Thymus (tissue), 11 donors: ENCODE measurements around the gene CCDC59. TPM values are rescaled to one million over a fixed set of nuclear protein-coding genes. Genes with fewer than 3 reads are reported as not detected.

ENCODE experiments used
- DNase-seq, 9 donors: peaks; one replicate each; pipeline ENCODE4 v3.0.0-alpha.2; 2013; ENCODE audit warnings: low spot score in 9 of 9, low read depth in 6 of 9, missing footprints in 1 of 9
- H3K27ac ChIP-seq, 2 donors: one replicate each; pipeline ENCODE4 v1.5.1; 2013; ENCODE audit warnings: control low read depth in 1 of 2, low read depth in 1 of 2, low read length in 1 of 2, mild to moderate bottlenecking in 1 of 2, moderate library complexity in 1 of 2
- H3K27me3 ChIP-seq, 2 donors: one replicate each; pipeline ENCODE4 v1.5.1; 2013; ENCODE audit warnings: low read length in 1 of 2; ENCODE audit not compliant: control insufficient read depth in 2 of 2, insufficient read depth in 1 of 2
- H3K36me3 ChIP-seq, 2 donors: one replicate each; pipeline ENCODE4 v1.5.1; 2013; ENCODE audit warnings: low read length in 1 of 2, mild to moderate bottlenecking in 1 of 2, moderate library complexity in 1 of 2; ENCODE audit not compliant: control insufficient read depth in 2 of 2, insufficient read depth in 2 of 2
- H3K4me1 ChIP-seq, 2 donors: one replicate each; pipeline ENCODE4 v1.5.1; 2013; ENCODE audit warnings: low read length in 2 of 2; ENCODE audit not compliant: control insufficient read depth in 2 of 2, insufficient read depth in 2 of 2
- H3K4me3 ChIP-seq, 2 donors: one replicate each; pipeline ENCODE4 v1.5.1; 2013; ENCODE audit warnings: low read length in 2 of 2, control low read depth in 1 of 2, mild to moderate bottlenecking in 1 of 2
- H3K9me3 ChIP-seq, 2 donors: one replicate each; pipeline ENCODE4 v1.5.1; 2013; ENCODE audit warnings: low read length in 1 of 2, mild to moderate bottlenecking in 1 of 2; ENCODE audit not compliant: control insufficient read depth in 2 of 2, insufficient read depth in 1 of 2
- WGBS: extraction: QIAGEN DNeasy Blood & Tissue Kit; methylation state at CpG from one replicate; pipeline ENCODE4 v1.1.7; 2013; 5-methylcytosine and 5-hydroxymethylcytosine counted together
- polyA plus RNA-seq: library from polyadenylated mRNA; stranded (reverse); fragments of 200-250 nt; gene quantifications from one replicate; pipeline ENCODE4 v1.2.3, GENCODE V29; 2013
- total RNA-seq: library from RNA; stranded (reverse); fragments of 120-200 nt; gene quantifications from one replicate; pipeline ENCODE4 v1.2.4, GENCODE V29; 2013
- donor health status: healthy.

The CCDC59 gene
- total and polyA plus RNA-seq, 2 donors: 51.2 to 88.1 TPM

DNA sequence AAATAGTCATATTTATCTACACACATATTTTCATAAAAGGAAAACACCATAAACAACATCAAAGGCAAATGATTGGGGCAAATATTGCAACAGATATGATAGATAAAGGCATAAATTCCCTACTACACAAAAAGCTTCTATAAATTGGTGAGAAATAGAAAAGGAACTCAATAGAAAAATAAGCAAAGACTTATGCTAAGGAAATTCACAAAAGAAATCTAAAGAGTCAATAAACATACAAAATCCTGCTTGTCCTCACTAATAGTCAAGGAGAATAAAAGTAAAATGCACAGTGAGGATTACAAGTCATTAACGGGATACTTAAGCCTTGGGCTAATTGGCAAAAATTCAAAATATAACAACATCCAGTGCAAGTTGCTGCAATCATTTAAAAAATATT, 30.3 kb downstream of the CCDC59 start:
- WGBS: 97% methylated on average over 1 of the region's 1 CpG
- no peaks in the 10 kb centered on the region for H3K9me3 ChIP-seq
- no peak overlapping the region for H3K4me3 ChIP-seq
- H3K27ac ChIP-seq: no peak overlapping the region
- no peaks in the 10 kb centered on the region for H3K27me3 ChIP-seq
- no peaks in the 10 kb centered on the region for H3K36me3 ChIP-seq
- DNase-seq: no peak
- no peaks in the 10 kb centered on the region for H3K4me1 ChIP-seq

DNA sequence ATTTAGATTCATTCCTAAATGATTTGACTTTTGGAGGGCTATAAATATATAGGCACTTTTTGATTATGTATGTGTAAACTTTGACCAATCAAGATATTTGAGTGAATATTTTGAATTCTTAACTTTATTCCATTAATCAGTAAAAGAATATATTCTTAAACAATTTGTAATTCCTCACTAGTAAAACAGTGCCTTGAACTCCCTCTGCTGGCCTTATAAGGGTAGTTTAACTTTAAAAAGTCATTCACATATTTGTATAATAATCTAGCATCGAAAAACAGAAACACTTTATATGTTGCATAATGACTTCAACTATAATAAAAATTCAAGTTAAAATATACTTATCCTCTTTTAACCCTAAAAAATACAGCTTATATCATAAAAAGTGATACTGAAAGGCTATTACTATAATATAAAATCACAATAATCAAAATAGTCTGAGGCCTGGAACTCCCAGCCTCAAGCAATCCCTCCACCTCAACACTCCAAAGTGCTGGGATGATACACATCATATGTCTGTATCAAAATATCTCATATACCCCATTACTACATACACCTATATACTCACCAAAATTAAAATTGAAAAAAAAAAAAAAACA, 31.2 kb downstream of the CCDC59 start:
- Histone ChIP-seq H3K9me3 (no peaks in the 10 kb centered on the region), H3K4me3 (no peak overlapping the region), H3K27me3 (no peaks in the 10 kb centered on the region), H3K27ac (no peak overlapping the region), H3K4me1 (no peaks in the 10 kb centered on the region), H3K36me3 (no peaks in the 10 kb centered on the region)
- WGBS: 34% methylated on average over 1 of the region's 1 CpG
- peak in 1 of 9 donors; percentile 1 for DNase-seq

DNA sequence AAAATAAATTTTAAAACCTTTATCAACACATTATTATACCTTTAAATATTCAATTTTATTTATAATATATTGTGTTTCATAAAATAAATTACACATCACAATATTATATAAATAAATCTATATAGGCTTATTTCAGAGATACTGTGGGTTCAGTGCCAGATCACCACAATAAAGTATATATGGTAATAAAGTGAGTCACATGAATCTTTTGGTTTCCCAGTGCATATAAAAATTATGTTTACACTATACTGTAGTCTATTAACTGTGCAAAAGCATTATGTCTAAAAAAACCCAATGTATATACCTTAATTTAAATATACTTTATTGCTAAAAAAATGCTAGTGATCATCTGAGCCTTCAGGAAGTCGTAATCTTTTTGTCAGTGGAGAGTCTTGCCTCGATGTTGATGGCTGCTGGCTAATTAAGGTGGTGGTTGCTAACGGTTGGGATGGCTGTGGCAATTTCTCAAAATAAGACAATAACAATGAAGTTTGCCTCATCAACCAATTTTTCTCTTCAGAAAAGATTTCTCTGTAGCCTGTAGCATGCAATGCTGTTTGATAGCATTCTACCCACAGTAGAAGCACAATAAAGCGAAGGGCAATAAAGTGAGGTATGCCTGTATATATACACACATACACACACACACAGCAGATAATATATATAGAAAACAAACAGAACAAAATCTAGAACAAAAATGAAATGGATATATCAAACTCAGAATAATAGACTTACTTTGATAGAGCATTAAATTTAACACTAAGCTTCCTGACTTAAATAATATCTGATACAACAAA, 32.4 kb downstream of the CCDC59 start:
- no peak for DNase-seq
- H3K27me3 ChIP-seq: no peaks in the 10 kb centered on the region
- H3K27ac ChIP-seq: no peak overlapping the region
- no peaks in the 10 kb centered on the region for H3K36me3 ChIP-seq
- H3K4me1 ChIP-seq: no peaks in the 10 kb centered on the region
- WGBS: 73% methylated on average over 4 of the region's 4 CpGs
- no peak overlapping the region for H3K4me3 ChIP-seq
- no peaks in the 10 kb centered on the region for H3K9me3 ChIP-seq

DNA sequence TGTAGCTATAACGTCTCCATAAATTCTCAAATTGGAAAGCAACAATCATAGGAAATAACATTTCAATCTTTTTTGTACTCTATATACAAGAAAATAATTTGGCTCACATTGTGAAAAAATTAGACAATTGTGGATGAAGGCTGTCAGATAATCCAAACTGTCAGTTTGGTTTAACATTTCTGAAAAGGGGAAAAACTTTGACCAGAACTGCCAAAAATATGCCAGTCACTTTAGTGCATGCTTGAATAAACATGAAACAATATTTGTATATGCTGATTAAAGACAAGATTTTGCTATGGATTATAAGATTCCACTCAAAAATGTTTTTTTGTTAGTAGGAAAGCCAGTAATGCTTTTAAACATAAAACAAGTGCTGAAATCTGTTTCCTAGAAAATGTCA, 38.9 kb downstream of the CCDC59 start:
- WGBS: 85% methylated on average over 1 of the region's 1 CpG
- no peaks in the 10 kb centered on the region for H3K4me1 ChIP-seq
- no peaks in the 10 kb centered on the region for H3K9me3 ChIP-seq
- H3K27ac ChIP-seq: no peak overlapping the region
- H3K27me3 ChIP-seq: no peaks in the 10 kb centered on the region
- H3K36me3 ChIP-seq: no peaks in the 10 kb centered on the region
- H3K4me3 ChIP-seq: no peak overlapping the region
- DNase-seq: no peak

DNA sequence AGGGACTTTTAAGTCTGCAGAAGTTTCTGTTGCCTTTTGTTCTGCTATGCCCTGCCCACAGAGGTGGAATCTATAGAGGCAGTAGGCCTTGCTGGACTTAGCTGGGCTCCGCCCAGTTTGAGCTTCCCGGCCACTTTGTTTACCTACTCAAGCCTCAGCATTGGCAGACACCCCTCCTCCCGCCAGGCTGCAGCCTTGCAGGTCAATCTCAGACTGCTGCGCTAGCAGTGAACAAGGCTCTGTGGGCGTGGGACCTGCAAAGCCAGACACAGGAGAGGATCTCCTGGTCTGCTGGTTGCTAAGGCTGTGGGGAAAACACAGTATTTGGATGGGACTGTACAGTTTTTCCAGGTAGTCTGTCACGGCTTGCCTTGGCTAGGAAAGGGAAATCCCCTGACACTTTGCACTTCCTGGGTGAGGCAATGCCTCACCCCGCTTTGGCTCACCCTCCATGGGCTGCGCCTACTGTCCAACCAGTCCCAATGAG, 43.7 kb downstream of the CCDC59 start:
- no peak for DNase-seq
- Histone ChIP-seq H3K27me3 (no peaks in the 10 kb centered on the region), H3K36me3 (no peaks in the 10 kb centered on the region), H3K9me3 (no peaks in the 10 kb centered on the region), H3K4me1 (no peaks in the 10 kb centered on the region), H3K27ac (no peak overlapping the region), H3K4me3 (no peak overlapping the region)
- WGBS: 55% methylated on average over 8 of the region's 8 CpGs

Other genes with a start within 250 kb of the CCDC59 start
- 24.8 TPM for gene METTL25, start 142 bp upstream of the CCDC59 start, total RNA-seq
- gene METTL25, start 142 bp upstream of the CCDC59 start, polyA plus RNA-seq: 13.1 TPM